Natural killer cell treated with Interleukin-12 subunit alpha and Interleukin-12 subunit beta and Interleukin-15 and Interleukin-18, amount 100 ng/mL, for 72 hours (primary cell): Measurements from ENCODE around the gene ADAMTS12. TPM values are rescaled to one million over a fixed set of nuclear protein-coding genes. Genes with fewer than 3 reads are reported as not detected.

ENCODE experiments used
- ATAC-seq, 2 donors: fragments of 150-1000 bp; cut with Tn5 transposase in 1 of 2; sonication (Bioruptor Pico), chemical (Tn5 transposase) in 1 of 2; 2 replicates each; pipeline ENCODE4 v1.10.0; 2021
- DNase-seq: peaks from one replicate; pipeline ENCODE4 v3.0.0; 2022; ENCODE audit warnings: low spot score
- H3K27ac Mint-ChIP-seq, 2 donors: 1 replicate in 1 of 2; 2 replicates in 1 of 2; pipeline ENCODE4 v1.8.0; 2022; ENCODE audit warnings: mixed read lengths in 2 of 2, mild to moderate bottlenecking in 1 of 2, moderate library complexity in 1 of 2
- H3K27me3 Mint-ChIP-seq, 2 donors: 1 replicate in 1 of 2; 2 replicates in 1 of 2; pipeline ENCODE4 v1.8.0; 2022; ENCODE audit warnings: mixed read lengths in 2 of 2
- H3K36me3 Mint-ChIP-seq: one replicate; pipeline ENCODE4 v1.8.0; 2022; ENCODE audit warnings: mixed read lengths
- H3K4me1 Mint-ChIP-seq, 2 donors: 1 replicate in 1 of 2; 2 replicates in 1 of 2; pipeline ENCODE4 v1.8.0; 2022; ENCODE audit warnings: low read depth in 2 of 2, mixed read lengths in 2 of 2, mild to moderate bottlenecking in 1 of 2
- H3K4me3 Mint-ChIP-seq: one replicate; pipeline ENCODE4 v1.8.0; 2022; ENCODE audit warnings: mixed read lengths
- H3K9me3 Mint-ChIP-seq: 2 replicates; pipeline ENCODE4 v1.8.0; 2022; ENCODE audit warnings: mixed read lengths
- total RNA-seq, 2 donors: library from RNA; stranded (reverse); gene quantifications; one replicate each; pipeline ENCODE4 v1.2.3, GENCODE V29; 2022

The ADAMTS12 gene
- total RNA-seq, 2 donors from 2014 or later = not detected

GRCh38 chr5:33477816-33478215 is 414.0 kb downstream of the ADAMTS12 start:
- ATAC-seq = no peak
- Mint-ChIP-seq H3K27me3 (no peaks in the 10 kb centered on the region), H3K4me1 (peaks cover 0 to 11% of the 10 kb centered on the region in 2 donors), H3K4me3 (no peak overlapping the region), H3K27ac (no peak overlapping the region), H3K36me3 (peaks cover 40% of the 10 kb centered on the region), H3K9me3 (peaks cover 7% of the 10 kb centered on the region)
- DNase-seq = no peak

- Mint-ChIP-seq H3K9me3 (peaks cover 7% of the 10 kb centered on the region), H3K4me3 (no peak overlapping the region), H3K27me3 (no peaks in the 10 kb centered on the region), H3K36me3 (peaks cover 47% of the 10 kb centered on the region), H3K27ac (no peak overlapping the region), H3K4me1 (peaks cover 0 to 14% of the 10 kb centered on the region in 2 donors)
- DNase-seq (no peak), ATAC-seq (no peak)
These were observed 414.8 kb downstream of the ADAMTS12 start for GRCh38 chr5:33476992-33477391.

GRCh38 chr5:33475706-33476105 is 416.1 kb downstream of the ADAMTS12 start:
- Mint-ChIP-seq H3K27ac (no peak overlapping the region), H3K36me3 (peaks cover 47% of the 10 kb centered on the region), H3K4me1 (peaks cover 0 to 14% of the 10 kb centered on the region in 2 donors), H3K4me3 (no peak overlapping the region), H3K27me3 (no peaks in the 10 kb centered on the region), H3K9me3 (peaks cover 7% of the 10 kb centered on the region)
- ATAC-seq (no peak), DNase-seq (no peak)

- DNase-seq (no peak), ATAC-seq (no peak)
- Mint-ChIP-seq H3K36me3 (peaks cover 54% of the 10 kb centered on the region), H3K27ac (no peak overlapping the region), H3K9me3 (peaks cover 7% of the 10 kb centered on the region), H3K4me3 (no peak overlapping the region), H3K4me1 (peaks cover 0 to 14% of the 10 kb centered on the region in 2 donors), H3K27me3 (no peaks in the 10 kb centered on the region)
These were observed 416.8 kb downstream of the ADAMTS12 start for GRCh38 chr5:33474931-33475499.

GRCh38 chr5:33474004-33474403 is 417.8 kb downstream of the ADAMTS12 start:
- no peak overlapping the region for H3K4me3 Mint-ChIP-seq
- no peak overlapping the region for H3K27ac Mint-ChIP-seq
- H3K4me1 Mint-ChIP-seq = peaks cover 0 to 14% of the 10 kb centered on the region in 2 donors
- ATAC-seq = no peak
- H3K36me3 Mint-ChIP-seq = peaks cover 54% of the 10 kb centered on the region
- peaks cover 7% of the 10 kb centered on the region for H3K9me3 Mint-ChIP-seq
- no peak for DNase-seq
- H3K27me3 Mint-ChIP-seq = no peaks in the 10 kb centered on the region

Other genes starting within 250 kb of the ADAMTS12 start
- gene RXFP3, start 44.4 kb upstream of the ADAMTS12 start, total RNA-seq = not detected
- gene SLC45A2, start 92.7 kb upstream of the ADAMTS12 start, total RNA-seq = under 1 TPM in 1 of 2 donors, not detected in 1; 0.56 TPM
- gene AMACR, start 116.1 kb upstream of the ADAMTS12 start, total RNA-seq = 1 to 10 TPM; 5.1 to 5.8 TPM
- gene C1QTNF3, start 151.2 kb upstream of the ADAMTS12 start, total RNA-seq = 1 to 10 TPM; 3.2 to 4.6 TPM